Measurements from ENCODE around the gene A3GALT2. TPM values are rescaled to one million over a fixed set of nuclear protein-coding genes. Genes with fewer than 3 reads are reported as not detected.

The A3GALT2 gene
- total and polyA plus RNA-seq, 9 of the 15 experiments (the other 6 are each of a cell fraction or from before 2014, with no cell fraction given), result not detected

- TF ChIP-seq ZNF609 (CRISPR knock-in tag; IDR thresholded peaks at IDR 0.05; ENCODE audit: borderline replicate concordance), result no peak
Observed at GRCh38 chr1:33329600-33330305, 8.9 kb upstream of the A3GALT2 start (continued).

GRCh38 chr1:33328817-33329216 lies 7.9 kb upstream of the A3GALT2 start:
- no peak overlapping the region for H3K27ac ChIP-seq (ENCODE audit: extremely low read depth, low read depth, low read length)
- H4K20me1 ChIP-seq (replicated peaks; ENCODE audit: control insufficient read depth, insufficient read depth, low read length), result peaks cover 9% of the 10 kb centered on the region; the same call in 1 of the 2 replicates
- ATAC-seq (no peak), DNase-seq (ENCODE audit: extremely low read depth in 1 of 4, low spot score in 3 of 4) (no peak), FAIRE-seq (no peak)
- intact Hi-C loops (cut with micrococcal nuclease), result no loop called here
- H3K4me1 ChIP-seq (replicated peaks in 1 of 2; ENCODE audit: control insufficient read depth in 2 of 2, insufficient read depth in 2 of 2, low read length in 2 of 2), result no peaks in the 10 kb centered on the region
- H2AFZ ChIP-seq (ENCODE audit: low read depth, low read length), result no peak overlapping the region
- 96% methylated on average over 12 of the region's 12 CpGs for WGBS (ENCODE audit: insufficient coverage, low coverage, missing lambda C conversion rate)
- no peaks in the 10 kb centered on the region for H3K9me1 ChIP-seq (ENCODE audit: control insufficient read depth, insufficient read depth, low read length)
- no peak overlapping the region for H3K4me3 ChIP-seq
- no peaks in the 10 kb centered on the region for H3K27me3 ChIP-seq (ENCODE audit: control insufficient read depth in 2 of 2, insufficient read depth in 2 of 2, low read length in 2 of 2)
- no peak overlapping the region for H3K4me2 ChIP-seq (ENCODE audit: insufficient read depth, low read length)
- in situ Hi-C loops (cut with MboI), result no loop called here
- H3K79me2 ChIP-seq (ENCODE audit: control insufficient read depth, insufficient read depth, low read length), result no peaks in the 10 kb centered on the region
- ChIA-PET POLR2A (interaction anchor here (1.2 to 2.8 kb wide), 4 partner anchors 10 to 26 kb away, joined by 3 to 12 read pairs (median 6); no protein-coding TSS in a partner anchor), CTCF (ENCODE audit: low intra/inter-chr PET ratio) (no interaction called here)
- no peak overlapping the region for H3K9ac ChIP-seq (ENCODE audit: insufficient read depth in 1 of 2, low read depth in 2 of 2, low read length in 2 of 2)
- no peaks in the 10 kb centered on the region for H3K9me3 ChIP-seq (replicated peaks; ENCODE audit: control insufficient read depth, insufficient read depth, low read depth, low read length)
- no TSS peak for BruUV-seq (replicated peaks)
- peaks cover 97% of the 10 kb centered on the region; the same call in 2 of the 3 replicates for H3K36me3 ChIP-seq (ENCODE audit: control insufficient read depth, insufficient read depth, low read length)
- TF ChIP-seq, protein P1, sequence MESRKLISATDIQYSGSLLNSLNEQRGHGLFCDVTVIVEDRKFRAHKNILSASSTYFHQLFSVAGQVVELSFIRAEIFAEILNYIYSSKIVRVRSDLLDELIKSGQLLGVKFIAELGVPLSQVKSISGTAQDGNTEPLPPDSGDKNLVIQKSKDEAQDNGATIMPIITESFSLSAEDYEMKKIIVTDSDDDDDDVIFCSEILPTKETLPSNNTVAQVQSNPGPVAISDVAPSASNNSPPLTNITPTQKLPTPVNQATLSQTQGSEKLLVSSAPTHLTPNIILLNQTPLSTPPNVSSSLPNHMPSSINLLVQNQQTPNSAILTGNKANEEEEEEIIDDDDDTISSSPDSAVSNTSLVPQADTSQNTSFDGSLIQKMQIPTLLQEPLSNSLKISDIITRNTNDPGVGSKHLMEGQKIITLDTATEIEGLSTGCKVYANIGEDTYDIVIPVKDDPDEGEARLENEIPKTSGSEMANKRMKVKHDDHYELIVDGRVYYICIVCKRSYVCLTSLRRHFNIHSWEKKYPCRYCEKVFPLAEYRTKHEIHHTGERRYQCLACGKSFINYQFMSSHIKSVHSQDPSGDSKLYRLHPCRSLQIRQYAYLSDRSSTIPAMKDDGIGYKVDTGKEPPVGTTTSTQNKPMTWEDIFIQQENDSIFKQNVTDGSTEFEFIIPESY (CRISPR knock-in tag; IDR thresholded peaks at IDR 0.05), result no peak
- TF ChIP-seq RCOR1 (IDR thresholded peaks at IDR 0.05; ENCODE audit: borderline replicate concordance in 1 of 2, low read depth in 2 of 2, low read length in 2 of 2) (no peak), JUN (IDR thresholded peaks at IDR 0.05; ENCODE audit: borderline replicate concordance, low read depth, low read length) (no peak), JUN (CRISPR knock-in tag; IDR thresholded peaks at IDR 0.05; ENCODE audit: borderline replicate concordance) (no peak), ZNF780A (CRISPR knock-in tag; IDR thresholded peaks at IDR 0.05) (no peak)
- TF ChIP-seq, protein P2, sequence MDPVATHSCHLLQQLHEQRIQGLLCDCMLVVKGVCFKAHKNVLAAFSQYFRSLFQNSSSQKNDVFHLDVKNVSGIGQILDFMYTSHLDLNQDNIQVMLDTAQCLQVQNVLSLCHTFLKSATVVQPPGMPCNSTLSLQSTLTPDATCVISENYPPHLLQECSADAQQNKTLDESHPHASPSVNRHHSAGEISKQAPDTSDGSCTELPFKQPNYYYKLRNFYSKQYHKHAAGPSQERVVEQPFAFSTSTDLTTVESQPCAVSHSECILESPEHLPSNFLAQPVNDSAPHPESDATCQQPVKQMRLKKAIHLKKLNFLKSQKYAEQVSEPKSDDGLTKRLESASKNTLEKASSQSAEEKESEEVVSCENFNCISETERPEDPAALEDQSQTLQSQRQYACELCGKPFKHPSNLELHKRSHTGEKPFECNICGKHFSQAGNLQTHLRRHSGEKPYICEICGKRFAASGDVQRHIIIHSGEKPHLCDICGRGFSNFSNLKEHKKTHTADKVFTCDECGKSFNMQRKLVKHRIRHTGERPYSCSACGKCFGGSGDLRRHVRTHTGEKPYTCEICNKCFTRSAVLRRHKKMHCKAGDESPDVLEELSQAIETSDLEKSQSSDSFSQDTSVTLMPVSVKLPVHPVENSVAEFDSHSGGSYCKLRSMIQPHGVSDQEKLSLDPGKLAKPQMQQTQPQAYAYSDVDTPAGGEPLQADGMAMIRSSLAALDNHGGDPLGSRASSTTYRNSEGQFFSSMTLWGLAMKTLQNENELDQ (CRISPR knock-in tag; IDR thresholded peaks at IDR 0.05; ENCODE audit: borderline replicate concordance), result no peak
